GM18909 (cell line): ENCODE results near the gene HTR4.
A peak's percentile ranks its signal among the peaks of the same experiment; 100 is the strongest.
"Not testable (repeated sequence)": the region's sequence is repeated elsewhere in the genome, so short reads cannot be mapped to it uniquely, and the experiment has no call there.

Source experiments
- ATAC-seq: cut with Tn5 transposase; IDR thresholded peaks from one replicate; pipeline ENCODE4 v1.9.1; 2021; ENCODE audit warnings: mild to moderate bottlenecking; ENCODE audit not compliant: unreplicated experiment, poor library complexity

The HTR4 gene

GRCh38 chr5:148653836-148654781, at the start of gene HTR4:
HTR4 (minus strand) TSS chr5:148654527; CDS start chr5:148637014, 17,513 bp downstream.
- no peak for ATAC-seq

GRCh38 chr5:148702019-148702596, 47.8 kb upstream of the HTR4 start:
- ATAC-seq, result no peak

GRCh38 chr5:148699028-148699427, 44.7 kb upstream of the HTR4 start:
- ATAC-seq, result no peak

GRCh38 chr5:148697809-148698196, 43.5 kb upstream of the HTR4 start:
- no peak for ATAC-seq

GRCh38 chr5:148697180-148697808, 43.0 kb upstream of the HTR4 start:
- ATAC-seq, result no peak

- no peak for ATAC-seq
These were observed 42.1 kb upstream of the HTR4 start for GRCh38 chr5:148696187-148697036.

GRCh38 chr5:148690945-148691344, 36.6 kb upstream of the HTR4 start:
- no peak for ATAC-seq

GRCh38 chr5:148688787-148689186, 34.5 kb upstream of the HTR4 start:
- no peak for ATAC-seq

- no peak for ATAC-seq
These were observed 33.5 kb upstream of the HTR4 start for GRCh38 chr5:148687871-148688270.

- peak; percentile 94 for ATAC-seq
These were observed 33.1 kb upstream of the HTR4 start for GRCh38 chr5:148687427-148687826.

- ATAC-seq, result no peak
These were observed 32.3 kb upstream of the HTR4 start for GRCh38 chr5:148686660-148687059.

GRCh38 chr5:148685520-148686134, 31.3 kb upstream of the HTR4 start:
- ATAC-seq, result no peak

- ATAC-seq, result no peak
These were observed 30.2 kb upstream of the HTR4 start for GRCh38 chr5:148684528-148684927.

GRCh38 chr5:148683651-148684050, 29.3 kb upstream of the HTR4 start:
- no peak for ATAC-seq

GRCh38 chr5:148682058-148683026, 28.0 kb upstream of the HTR4 start:
- no peak for ATAC-seq

GRCh38 chr5:148681157-148682057, 27.1 kb upstream of the HTR4 start:
- ATAC-seq, result no peak

- ATAC-seq, result not testable (repeated sequence)
These were observed 19.4 kb upstream of the HTR4 start for GRCh38 chr5:148673704-148674103.

GRCh38 chr5:148666353-148666752, 12.0 kb upstream of the HTR4 start:
- no peak for ATAC-seq
